HG03342 (cell line): ENCODE measurements around the gene SEC14L5.
"Not testable (repeated sequence)": the region's sequence is repeated elsewhere in the genome, so short reads cannot be mapped to it uniquely, and the experiment has no call there.

Experiments
- ATAC-seq: cut with Tn5 transposase; IDR thresholded peaks from one replicate; pipeline ENCODE4 v1.9.1; 2021; ENCODE audit warnings: mild to moderate bottlenecking, moderate library complexity; ENCODE audit not compliant: unreplicated experiment

The SEC14L5 gene

GRCh38 chr16:4949986-4950385 is 8.1 kb upstream of the SEC14L5 start:
- ATAC-seq: no peak

GRCh38 chr16:4951583-4951982 is 6.5 kb upstream of the SEC14L5 start:
- ATAC-seq: not testable (repeated sequence)

- ATAC-seq: no peak
These were observed 3.4 kb upstream of the SEC14L5 start for GRCh38 chr16:4954714-4955113.

DNA sequence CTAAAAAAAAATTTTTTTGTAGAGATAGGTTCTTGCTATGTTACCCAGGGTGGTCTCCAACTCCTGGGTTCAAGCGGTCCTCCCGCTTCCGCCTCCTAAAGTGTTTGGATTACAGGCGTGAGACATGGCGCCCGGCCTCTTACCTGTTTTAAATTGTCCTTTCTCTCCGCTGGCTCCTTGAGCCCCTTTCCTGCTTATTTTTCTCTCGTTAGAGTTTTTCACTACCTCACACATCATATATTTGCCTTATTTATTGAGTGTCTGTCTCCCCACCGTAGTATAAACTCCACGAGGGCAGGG is 760 bp upstream of the SEC14L5 start:
- ATAC-seq: no peak

GRCh38 chr16:4958510-4959438 is 644 bp downstream of the SEC14L5 start:
- no peak for ATAC-seq

GRCh38 chr16:4960579-4960978 is 2.4 kb downstream of the SEC14L5 start:
- no peak for ATAC-seq

DNA sequence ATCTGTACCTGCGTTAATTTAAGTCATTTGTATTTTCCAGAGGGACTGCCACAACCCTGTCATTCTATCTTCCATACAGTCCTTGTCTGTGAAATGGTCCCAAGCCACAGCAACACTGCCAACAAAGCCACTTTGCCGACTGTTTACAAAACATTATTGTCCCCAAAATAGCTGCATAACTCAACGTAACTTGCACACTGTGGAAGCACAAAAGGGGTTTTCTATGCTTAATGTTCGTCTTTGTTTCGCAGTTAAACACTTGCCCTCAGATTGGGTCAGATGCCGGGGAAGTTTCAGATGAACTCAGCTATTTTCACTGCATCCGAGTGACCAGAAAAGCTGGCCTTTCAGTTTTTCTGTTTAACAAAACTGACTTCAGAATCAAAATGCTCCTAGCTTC is 4.6 kb downstream of the SEC14L5 start:
- ATAC-seq: no peak

- not testable (repeated sequence) for ATAC-seq
These were observed 5.4 kb downstream of the SEC14L5 start for GRCh38 chr16:4963527-4963926.

GRCh38 chr16:4966736-4967453 is 8.8 kb downstream of the SEC14L5 start:
- ATAC-seq: no peak

DNA sequence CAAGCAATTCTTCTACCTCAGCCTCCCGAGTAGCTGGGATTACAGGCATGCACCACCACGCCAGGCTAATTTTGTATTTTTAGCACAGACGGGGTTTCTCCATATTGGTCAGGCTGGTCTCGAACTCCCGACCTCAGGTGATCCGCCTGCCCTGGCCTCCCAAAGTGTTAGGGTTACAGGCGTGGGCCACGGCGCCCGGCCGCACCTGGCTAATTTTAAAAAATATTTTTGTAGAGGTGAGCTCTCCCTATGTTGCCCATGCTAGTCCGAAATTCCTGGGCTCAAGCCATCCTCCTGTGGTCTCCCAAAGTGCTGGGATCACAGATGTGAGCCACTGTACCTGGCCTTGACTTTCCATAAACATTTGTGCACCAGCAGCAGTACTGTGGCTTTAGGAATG is 10.1 kb downstream of the SEC14L5 start:
- ATAC-seq: not testable (repeated sequence)

DNA sequence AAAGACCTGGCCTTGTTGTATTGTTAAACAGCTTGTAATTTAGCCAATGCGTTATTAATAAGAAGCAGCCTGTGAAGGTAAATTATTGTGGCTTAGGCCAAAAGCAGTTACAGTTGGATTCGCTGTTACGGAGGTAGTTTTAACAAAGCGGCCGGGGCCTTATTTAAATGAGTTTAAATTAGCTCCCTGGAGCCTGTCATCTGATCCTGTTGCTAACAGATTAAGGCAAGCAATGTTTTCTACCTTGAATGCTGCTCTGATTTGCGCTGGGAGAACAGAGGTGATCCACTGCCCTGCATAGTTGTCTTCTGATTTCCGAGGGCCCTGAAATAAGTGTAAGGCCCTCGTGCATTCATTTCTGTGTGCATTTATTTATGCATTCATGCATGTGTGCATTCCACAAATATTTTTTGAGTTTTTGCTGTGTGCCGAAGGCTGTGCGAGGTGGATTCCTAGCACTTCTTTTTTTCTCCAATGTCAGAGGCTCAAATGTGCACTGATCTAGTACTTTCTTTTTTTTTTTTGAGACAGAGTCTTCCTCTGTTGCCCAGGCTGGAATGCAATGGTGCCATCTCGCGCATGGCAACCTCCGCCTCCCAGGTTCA is 10.9 kb downstream of the SEC14L5 start:
- ATAC-seq: no peak

DNA sequence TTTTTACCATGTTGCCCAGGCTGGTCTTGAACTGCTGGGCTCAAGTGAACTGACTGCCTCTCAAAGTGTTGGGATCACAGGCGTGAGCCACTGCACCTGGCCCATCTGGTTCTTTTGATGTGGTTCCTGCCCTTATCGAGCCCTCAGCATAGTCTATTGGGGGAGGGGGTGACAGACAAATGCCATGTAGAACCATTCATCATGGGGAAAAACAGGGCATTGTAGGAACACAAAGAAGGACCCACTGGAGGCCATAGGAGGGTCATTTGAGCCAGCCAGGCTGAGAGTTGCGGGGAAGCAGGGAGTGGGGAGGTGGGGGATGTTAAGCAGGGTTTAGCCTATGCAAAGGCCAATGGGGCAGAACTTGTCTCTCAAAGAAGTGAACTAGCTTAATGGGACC is 11.9 kb downstream of the SEC14L5 start:
- no peak for ATAC-seq

GRCh38 chr16:4972938-4973587 is 14.9 kb downstream of the SEC14L5 start:
- ATAC-seq: no peak

DNA sequence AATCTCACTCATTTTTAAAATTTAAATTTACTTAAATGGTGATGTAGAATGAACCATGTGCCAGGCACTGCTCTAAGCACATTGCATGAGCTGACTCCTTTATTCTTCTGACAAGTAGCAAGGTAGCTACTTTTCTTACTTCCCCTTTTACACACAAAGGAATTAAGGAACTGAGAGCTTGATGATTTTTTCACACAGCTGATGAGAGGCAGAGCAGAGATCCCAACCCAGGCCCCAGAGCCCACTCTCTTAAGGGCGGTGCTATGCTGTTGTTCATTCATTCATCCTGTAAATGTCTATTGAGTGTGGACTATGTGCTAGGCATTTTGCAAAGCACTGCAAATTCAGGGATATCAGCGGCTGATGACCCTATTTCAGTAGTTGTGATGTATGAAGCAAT is 17.9 kb downstream of the SEC14L5 start:
- peak; percentile 98 for ATAC-seq

DNA sequence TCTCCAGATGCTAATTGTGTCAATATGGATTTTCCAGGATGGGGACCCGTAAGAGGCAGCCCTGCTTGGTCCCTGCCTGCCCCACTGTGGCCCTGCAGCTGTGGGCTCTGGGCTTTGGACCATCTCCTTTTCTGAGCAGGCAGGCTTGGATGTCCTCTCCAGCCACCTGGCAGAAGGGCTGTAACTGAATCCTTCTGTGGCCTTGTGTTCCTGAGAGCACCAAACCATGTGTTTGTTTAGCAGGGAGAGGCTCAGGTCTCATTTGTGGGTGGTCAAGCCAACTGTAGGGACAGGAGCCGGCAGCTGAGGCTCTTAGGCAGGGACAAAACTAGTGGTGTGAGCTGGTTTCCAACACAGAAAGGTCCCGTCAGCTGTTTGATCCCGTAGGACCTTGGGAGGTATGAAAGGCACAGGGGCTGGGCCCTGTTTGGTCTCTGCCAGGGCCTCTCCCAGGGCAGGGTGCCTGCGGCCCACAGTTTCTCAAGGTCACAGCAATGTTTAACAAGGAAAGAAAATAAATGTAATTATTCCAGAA is 18.5 kb downstream of the SEC14L5 start:
- ATAC-seq: no peak

DNA sequence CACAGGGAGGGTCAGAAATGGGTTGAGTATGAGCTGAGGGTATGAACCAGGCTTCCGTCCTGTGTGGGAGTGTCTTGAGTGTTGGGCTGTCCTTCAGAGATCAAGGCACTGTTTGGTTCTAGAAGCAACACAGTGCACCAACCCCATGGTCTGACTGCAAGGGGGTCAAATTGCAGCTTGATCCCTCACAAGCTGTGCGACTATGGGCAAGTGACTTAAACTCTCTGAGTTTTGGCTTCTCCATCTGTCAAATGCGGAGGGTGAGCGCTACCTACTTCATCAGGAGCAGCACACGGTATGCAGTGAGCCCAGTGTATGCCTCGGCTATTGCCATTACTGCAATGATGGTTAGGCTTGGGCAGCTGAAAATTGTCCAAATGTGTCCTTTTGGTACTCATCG is 21.0 kb downstream of the SEC14L5 start:
- no peak for ATAC-seq

GRCh38 chr16:4979736-4980660 is 21.9 kb downstream of the SEC14L5 start:
- ATAC-seq: no peak

GRCh38 chr16:4980691-4981090 is 22.6 kb downstream of the SEC14L5 start:
- ATAC-seq: no peak

- ATAC-seq: no peak
These were observed 23.3 kb downstream of the SEC14L5 start for GRCh38 chr16:4981473-4981872.
